Measurements from ENCODE around the gene SLC16A3. TPM values are rescaled to one million over a fixed set of nuclear protein-coding genes. Genes with fewer than 3 reads are reported as not detected.
A peak's percentile ranks its signal among the peaks of the same experiment; 100 is the strongest.

Gene SLC16A3
- total and polyA plus RNA-seq, 2 donors (not counting 3 experiments of a cell fraction or from before 2014, with no cell fraction given), result 95.9 to 171 TPM

GRCh38 chr17:82278786-82279391, 50.0 kb downstream of the SLC16A3 start:
- Histone ChIP-seq H3K4me1 (ENCODE audit: control insufficient read depth, extremely low read depth, insufficient read depth, low read length) (peaks cover 9% of the 10 kb centered on the region), H3K27ac (ENCODE audit: insufficient read depth, low read depth, low read length) (no peak overlapping the region), H3K27me3 (ENCODE audit: control insufficient read depth in 2 of 2, insufficient read depth in 2 of 2, low read length in 2 of 2) (no peaks in the 10 kb centered on the region), H3K79me2 (ENCODE audit: control insufficient read depth, insufficient read depth, low read length) (no peaks in the 10 kb centered on the region), H3K9me1 (replicated peaks; ENCODE audit: control insufficient read depth, extremely low read depth, insufficient read depth, low read length) (no peaks in the 10 kb centered on the region), H4K20me1 (replicated peaks; ENCODE audit: control insufficient read depth, extremely low read depth, insufficient read depth, low read length) (no peaks in the 10 kb centered on the region), H3K9me3 (replicated peaks; ENCODE audit: control insufficient read depth, insufficient read depth, low read length) (no peaks in the 10 kb centered on the region), H3K4me3 (replicated peaks in 1 of 3; ENCODE audit: insufficient read depth in 1 of 3, low read depth in 1 of 3, low read length in 3 of 3) (no peak overlapping the region), H3K4me2 (ENCODE audit: insufficient read depth, low read length) (no peak overlapping the region), H3K9ac (replicated peaks; ENCODE audit: extremely low read depth, insufficient read depth, low read length) (no peak overlapping the region), H3K36me3 (ENCODE audit: control insufficient read depth in 2 of 2, extremely low read depth in 1 of 2, insufficient read depth in 2 of 2, low read length in 2 of 2) (no peaks in the 10 kb centered on the region), H2AFZ (ENCODE audit: low read depth, low read length) (no peak overlapping the region)
- dilution Hi-C loops (cut with MboI; ENCODE audit: extremely low pct_ligation_motif_present, low sequenced_read_pairs), result no loop called here
- ChIA-PET POLR2A (no interaction called here), CTCF (no interaction called here)
- TF ChIP-seq, protein P1, sequence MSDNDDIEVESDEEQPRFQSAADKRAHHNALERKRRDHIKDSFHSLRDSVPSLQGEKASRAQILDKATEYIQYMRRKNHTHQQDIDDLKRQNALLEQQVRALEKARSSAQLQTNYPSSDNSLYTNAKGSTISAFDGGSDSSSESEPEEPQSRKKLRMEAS (IDR thresholded peaks at IDR 0.05; ENCODE audit: insufficient read depth, insufficient read length), result peak; percentile 2
- no peak for TF ChIP-seq EZH2 (IDR thresholded peaks at IDR 0.05; ENCODE audit: borderline replicate concordance, low read depth, low read length, severe bottlenecking)
- FAIRE-seq, result no peak
- no TSS peak for BruUV-seq (replicated peaks)
- intact Hi-C loops (cut with micrococcal nuclease), result no loop called here
- no peak for DNase-seq (ENCODE audit: low read depth, low spot score)

GRCh38 chr17:82280537-82280936, 51.7 kb downstream of the SLC16A3 start:
- Histone ChIP-seq H3K27ac (ENCODE audit: insufficient read depth, low read depth, low read length) (no peak overlapping the region), H3K79me2 (ENCODE audit: control insufficient read depth, insufficient read depth, low read length) (no peaks in the 10 kb centered on the region), H3K27me3 (ENCODE audit: control insufficient read depth in 2 of 2, insufficient read depth in 2 of 2, low read length in 2 of 2) (no peaks in the 10 kb centered on the region), H3K9ac (replicated peaks; ENCODE audit: extremely low read depth, insufficient read depth, low read length) (no peak overlapping the region), H3K36me3 (ENCODE audit: control insufficient read depth in 2 of 2, extremely low read depth in 1 of 2, insufficient read depth in 2 of 2, low read length in 2 of 2) (no peaks in the 10 kb centered on the region), H3K4me1 (ENCODE audit: control insufficient read depth, extremely low read depth, insufficient read depth, low read length) (peaks cover 8% of the 10 kb centered on the region), H3K4me2 (ENCODE audit: insufficient read depth, low read length) (no peak overlapping the region), H3K4me3 (replicated peaks in 1 of 3; ENCODE audit: insufficient read depth in 1 of 3, low read depth in 1 of 3, low read length in 3 of 3) (no peak overlapping the region), H3K9me1 (replicated peaks; ENCODE audit: control insufficient read depth, extremely low read depth, insufficient read depth, low read length) (no peaks in the 10 kb centered on the region), H2AFZ (ENCODE audit: low read depth, low read length) (no peak overlapping the region), H4K20me1 (replicated peaks; ENCODE audit: control insufficient read depth, extremely low read depth, insufficient read depth, low read length) (no peaks in the 10 kb centered on the region), H3K9me3 (replicated peaks; ENCODE audit: control insufficient read depth, insufficient read depth, low read length) (no peaks in the 10 kb centered on the region)
- DNase-seq (ENCODE audit: low read depth, low spot score), result no peak
- intact Hi-C loops (cut with micrococcal nuclease), result no loop called here
- FAIRE-seq, result no peak
- ChIA-PET CTCF (no interaction called here), POLR2A (no interaction called here)
- dilution Hi-C loops (cut with MboI; ENCODE audit: extremely low pct_ligation_motif_present, low sequenced_read_pairs), result no loop called here
- BruUV-seq (replicated peaks), result no TSS peak
- TF ChIP-seq POLR2AphosphoS5 (IDR thresholded peaks at IDR 0.05; ENCODE audit: insufficient read depth, low read depth, low read length), result no peak
